Neutrophil (primary cell): ENCODE data around the gene REEP2.

Source experiments
- H3K27ac ChIP-seq: fragments of 200-600 bp; sonication (generic); 2 replicates; pipeline ENCODE4 v1.5.1; 2016; ENCODE audit warnings: mild to moderate bottlenecking, moderate library complexity
- H3K27me3 ChIP-seq: fragments of 200-600 bp; sonication (generic); 2 replicates; pipeline ENCODE4 v1.6.0; 2016; ENCODE audit warnings: mild to moderate bottlenecking
- H3K36me3 ChIP-seq: fragments of 200-600 bp; sonication (generic); 2 replicates; pipeline ENCODE4 v1.5.1; 2017
- H3K4me1 ChIP-seq, 2 experiments: fragments of 200-600 bp in 1 of 2; sonication (generic) in 1 of 2; 1 replicate in 1 of 2; 2 replicates in 1 of 2; pipeline versions ENCODE4 v1.5.1 to v1.6.1; 2013 to 2016; ENCODE audit warnings: low read depth in 1 of 2, low read length in 1 of 2, mild to moderate bottlenecking in 1 of 2, moderate library complexity in 1 of 2; ENCODE audit not compliant: control insufficient read depth in 1 of 2, insufficient read depth in 1 of 2
- H3K4me3 ChIP-seq, 2 experiments: fragments of 200-600 bp in 1 of 2; sonication (generic) in 1 of 2; 1 replicate in 1 of 2; 2 replicates in 1 of 2; pipeline ENCODE4 v1.5.1; 2013 to 2016; ENCODE audit warnings: low read depth in 1 of 2, low read length in 1 of 2, mild to moderate bottlenecking in 1 of 2, moderate library complexity in 1 of 2
- H3K9me3 ChIP-seq: fragments of 200-600 bp; sonication (generic); 2 replicates; pipeline ENCODE4 v1.5.1; 2016
- TF ChIP-seq, protein P1 (sequence below): fragments of 200-600 bp; sonication (generic); IDR thresholded peaks from 2 replicates; pipeline ENCODE4 v1.5.1; 2016; ENCODE audit warnings: antibody characterized with exemption

The REEP2 gene

DNA sequence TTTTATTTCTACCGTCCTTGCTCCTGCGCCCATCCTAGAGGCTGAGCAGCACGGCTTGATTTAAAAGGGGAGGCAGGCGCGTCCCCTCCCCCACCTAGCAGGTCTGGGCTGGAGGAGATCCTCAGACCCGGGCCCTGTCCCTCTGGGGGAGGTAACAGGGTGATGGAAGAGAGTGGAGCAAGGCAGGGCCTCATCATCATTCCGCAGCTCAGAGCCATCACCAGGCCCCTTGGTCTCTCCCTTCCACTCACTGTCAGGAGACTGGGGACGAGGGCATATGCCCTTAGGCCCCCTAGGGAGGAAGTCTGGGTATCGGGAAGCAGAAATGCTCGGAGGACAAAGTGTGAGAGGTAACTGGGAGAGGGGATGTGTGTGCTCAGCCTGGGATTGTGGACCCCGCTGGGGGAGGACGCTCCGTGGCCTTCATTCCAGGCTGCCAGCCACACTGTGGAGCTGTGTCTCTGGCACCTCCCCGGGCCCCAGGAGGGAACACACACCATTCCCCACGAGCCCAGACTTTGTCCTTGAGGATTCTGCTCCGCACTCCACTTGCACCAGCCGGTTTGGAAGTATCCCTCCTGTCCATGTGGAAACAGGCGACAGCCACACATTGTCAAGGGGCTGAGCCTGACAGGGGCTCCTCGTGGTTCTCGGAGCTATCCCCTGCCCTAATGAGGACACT is 761 bp downstream of the REEP2 start:
- Histone ChIP-seq H3K36me3 (peaks cover 36% of the 10 kb centered on the region), H3K4me1 (peaks cover 0 to 9% of the 10 kb centered on the region in 2 experiments), H3K9me3 (no peaks in the 10 kb centered on the region), H3K27ac (no peak overlapping the region), H3K27me3 (peaks cover 44% of the 10 kb centered on the region), H3K4me3 (no peak overlapping the region)
- TF ChIP-seq, protein P1, sequence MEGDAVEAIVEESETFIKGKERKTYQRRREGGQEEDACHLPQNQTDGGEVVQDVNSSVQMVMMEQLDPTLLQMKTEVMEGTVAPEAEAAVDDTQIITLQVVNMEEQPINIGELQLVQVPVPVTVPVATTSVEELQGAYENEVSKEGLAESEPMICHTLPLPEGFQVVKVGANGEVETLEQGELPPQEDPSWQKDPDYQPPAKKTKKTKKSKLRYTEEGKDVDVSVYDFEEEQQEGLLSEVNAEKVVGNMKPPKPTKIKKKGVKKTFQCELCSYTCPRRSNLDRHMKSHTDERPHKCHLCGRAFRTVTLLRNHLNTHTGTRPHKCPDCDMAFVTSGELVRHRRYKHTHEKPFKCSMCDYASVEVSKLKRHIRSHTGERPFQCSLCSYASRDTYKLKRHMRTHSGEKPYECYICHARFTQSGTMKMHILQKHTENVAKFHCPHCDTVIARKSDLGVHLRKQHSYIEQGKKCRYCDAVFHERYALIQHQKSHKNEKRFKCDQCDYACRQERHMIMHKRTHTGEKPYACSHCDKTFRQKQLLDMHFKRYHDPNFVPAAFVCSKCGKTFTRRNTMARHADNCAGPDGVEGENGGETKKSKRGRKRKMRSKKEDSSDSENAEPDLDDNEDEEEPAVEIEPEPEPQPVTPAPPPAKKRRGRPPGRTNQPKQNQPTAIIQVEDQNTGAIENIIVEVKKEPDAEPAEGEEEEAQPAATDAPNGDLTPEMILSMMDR = no peak

DNA sequence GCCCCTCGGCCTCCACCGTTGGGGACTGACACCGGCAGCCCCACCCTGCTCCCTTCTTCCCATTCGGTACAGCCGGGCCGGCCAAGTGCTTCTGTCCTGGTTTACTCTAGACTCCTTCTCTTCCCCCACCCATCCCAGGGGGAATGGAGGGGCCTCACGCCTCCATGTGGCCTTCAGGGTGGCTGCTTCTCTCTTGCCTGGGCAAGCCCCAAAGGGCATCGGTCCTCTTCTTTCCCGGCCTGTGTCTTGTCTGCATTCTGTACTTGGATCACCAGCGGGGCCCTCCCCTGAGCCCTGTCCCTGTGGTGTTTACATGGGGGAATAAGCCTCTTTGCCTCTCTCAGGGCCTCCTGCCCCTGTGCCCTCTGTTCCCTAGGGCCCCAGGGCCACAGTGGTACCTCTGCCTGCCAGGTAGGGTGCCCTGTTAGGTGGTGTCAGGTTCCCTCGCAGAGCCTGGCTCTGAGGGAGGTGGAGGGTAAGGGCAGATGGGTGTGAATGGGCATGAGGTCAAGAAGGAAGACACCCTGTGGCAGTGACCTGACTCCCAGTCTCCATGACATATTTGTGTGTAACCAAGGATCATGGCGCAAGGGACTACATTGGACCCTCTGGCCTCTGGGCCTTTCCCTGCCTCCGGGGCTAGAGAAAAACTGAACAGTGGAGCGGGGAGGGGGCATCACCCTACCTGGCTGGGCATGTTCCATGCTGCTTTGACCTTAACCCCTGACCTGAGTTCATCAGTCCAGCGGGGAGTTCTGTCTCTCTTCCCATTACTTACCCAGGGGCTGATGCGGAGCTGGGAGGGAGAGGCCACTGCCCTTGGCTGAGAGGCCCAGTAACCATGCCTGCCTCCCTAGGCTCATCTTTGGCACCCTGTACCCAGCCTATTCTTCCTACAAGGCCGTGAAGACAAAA is 1.6 kb downstream of the REEP2 start:
- Histone ChIP-seq H3K36me3 (peaks cover 28% of the 10 kb centered on the region), H3K9me3 (no peaks in the 10 kb centered on the region), H3K27ac (no peak overlapping the region), H3K4me1 (peaks cover 0 to 9% of the 10 kb centered on the region in 2 experiments), H3K27me3 (peaks cover 44% of the 10 kb centered on the region), H3K4me3 (no peak overlapping the region)
- TF ChIP-seq, protein P1 = no peak

DNA sequence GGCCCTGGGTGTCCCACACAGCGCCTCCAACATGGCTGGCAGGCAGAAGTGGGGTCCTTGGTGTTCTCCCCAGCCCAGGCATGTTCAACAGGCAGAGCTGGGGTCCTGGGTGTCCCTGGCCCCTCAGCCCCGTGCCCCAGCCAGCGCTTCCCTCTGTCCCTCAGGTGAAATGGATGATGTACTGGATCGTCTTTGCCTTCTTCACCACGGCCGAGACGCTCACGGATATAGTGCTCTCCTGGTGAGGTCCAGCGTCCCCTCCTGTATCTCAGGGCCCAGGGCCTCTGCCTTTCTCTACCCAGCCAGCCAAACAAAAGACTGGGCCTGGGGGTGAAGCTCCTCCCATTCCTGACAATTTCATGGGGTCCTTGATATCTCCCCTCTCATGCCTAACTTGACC is 2.4 kb downstream of the REEP2 start:
- TF ChIP-seq, protein P1 = no peak
- H3K4me3 ChIP-seq = no peak overlapping the region
- peaks cover 44% of the 10 kb centered on the region for H3K27me3 ChIP-seq
- no peaks in the 10 kb centered on the region for H3K9me3 ChIP-seq
- peaks cover 0 to 9% of the 10 kb centered on the region in 2 experiments for H3K4me1 ChIP-seq
- H3K36me3 ChIP-seq = peaks cover 20% of the 10 kb centered on the region
- no peak overlapping the region for H3K27ac ChIP-seq

DNA sequence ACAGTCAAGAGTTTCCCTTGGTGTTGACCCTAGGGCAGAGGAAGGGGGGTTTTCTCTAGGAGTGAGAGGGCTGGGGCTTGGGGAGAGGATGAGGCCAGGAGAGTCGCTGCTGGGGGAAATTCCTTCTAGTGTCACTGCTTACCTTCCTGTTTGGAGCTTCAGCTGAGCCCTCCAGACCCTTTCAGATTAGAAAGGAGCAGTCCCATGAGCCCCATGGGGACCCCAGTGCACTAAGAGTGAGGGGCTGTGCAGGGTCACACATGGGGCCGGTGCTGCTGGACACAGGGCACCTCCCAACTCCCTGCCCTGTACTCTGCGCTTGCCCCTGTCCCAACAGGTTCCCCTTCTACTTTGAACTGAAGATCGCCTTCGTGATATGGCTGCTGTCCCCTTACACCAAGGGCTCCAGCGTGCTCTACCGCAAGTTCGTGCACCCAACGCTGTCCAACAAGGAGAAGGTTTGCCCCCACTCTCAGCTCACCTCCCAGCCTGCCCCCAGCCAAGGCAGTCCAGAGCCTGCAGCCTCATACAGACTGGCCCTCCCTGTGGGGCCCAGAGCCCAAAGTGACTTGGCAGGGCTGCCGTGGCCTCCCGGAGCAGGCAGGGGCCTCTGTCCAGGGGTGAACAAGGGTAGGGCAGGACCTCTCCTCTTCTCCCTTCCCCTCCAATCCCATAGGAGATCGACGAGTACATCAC is 5.4 kb downstream of the REEP2 start:
- no peaks in the 10 kb centered on the region for H3K36me3 ChIP-seq
- H3K27ac ChIP-seq = no peak overlapping the region
- H3K27me3 ChIP-seq = peaks cover 22% of the 10 kb centered on the region
- TF ChIP-seq, protein P1 = no peak
- no peaks in the 10 kb centered on the region for H3K9me3 ChIP-seq
- H3K4me1 ChIP-seq = peaks cover 0 to 3% of the 10 kb centered on the region in 2 experiments
- no peak overlapping the region for H3K4me3 ChIP-seq

DNA sequence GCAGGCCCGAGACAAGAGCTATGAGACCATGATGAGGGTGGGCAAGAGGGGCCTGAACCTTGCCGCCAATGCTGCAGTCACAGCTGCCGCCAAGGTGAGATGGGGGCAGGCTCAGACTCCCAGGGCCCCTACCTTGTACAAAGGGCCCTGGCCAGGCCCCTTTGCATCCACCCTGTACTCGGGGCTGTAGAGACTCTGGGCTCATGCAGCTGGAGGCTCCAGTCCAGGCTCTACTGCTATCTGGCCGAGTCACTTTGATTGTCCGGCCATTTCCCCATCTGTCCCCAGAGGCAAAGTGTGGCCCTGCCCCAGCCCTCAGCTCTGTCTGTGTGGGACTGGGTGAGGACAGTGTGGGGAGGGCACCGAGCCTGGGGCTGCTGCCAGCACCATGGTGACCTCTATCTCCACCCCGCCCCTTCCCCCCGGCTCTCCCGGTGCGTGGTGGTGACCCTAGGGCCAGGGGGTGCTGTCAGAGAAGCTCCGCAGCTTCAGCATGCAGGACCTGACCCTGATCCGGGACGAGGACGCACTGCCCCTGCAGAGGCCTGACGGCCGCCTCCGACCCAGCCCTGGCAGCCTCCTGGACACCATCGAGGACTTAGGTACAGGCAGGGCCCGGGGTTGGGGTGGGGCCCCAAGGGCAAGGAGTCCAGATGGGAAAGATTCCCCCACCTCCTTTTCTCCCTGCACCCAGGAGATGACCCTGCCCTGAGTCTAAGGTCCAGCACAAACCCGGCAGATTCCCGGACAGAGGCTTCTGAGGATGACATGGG is 6.1 kb downstream of the REEP2 start:
- no peak overlapping the region for H3K4me3 ChIP-seq
- no peak overlapping the region for H3K27ac ChIP-seq
- H3K36me3 ChIP-seq = no peaks in the 10 kb centered on the region
- peaks cover 0 to 3% of the 10 kb centered on the region in 2 experiments for H3K4me1 ChIP-seq
- TF ChIP-seq, protein P1 = no peak
- no peaks in the 10 kb centered on the region for H3K9me3 ChIP-seq
- peaks cover 15% of the 10 kb centered on the region for H3K27me3 ChIP-seq
